GM23338 (cell line): ENCODE measurements around the gene HOXD8.

Experiments
- CREB1 ChIP-seq: fragments of 250-450 bp; sonication (Bioruptor Pico); IDR thresholded peaks from 2 replicates; pipeline ENCODE4 v1.5.0; 2020; ENCODE audit warnings: low read depth, mild to moderate bottlenecking, moderate library complexity
- CTCF ChIP-seq, 2 experiments: fragments of 200-600 bp in 1 of 2; sonication (generic) in 1 of 2; conservative IDR thresholded peaks; 2 replicates each; pipeline versions ENCODE4 v1.5.1 to v1.6.1; 2016 to 2017; ENCODE audit warnings: antibody characterized with exemption in 2 of 2, low read depth in 2 of 2, mild to moderate bottlenecking in 2 of 2, moderate library complexity in 1 of 2
- ETS1 ChIP-seq: IDR thresholded peaks from 2 replicates; pipeline ENCODE4 v1.6.1; 2016; ENCODE audit warnings: antibody characterized with exemption
- EZH2 ChIP-seq: fragments of 200-600 bp; sonication (generic); IDR thresholded peaks from one replicate; pipeline ENCODE4 v1.8.0; 2017; ENCODE audit warnings: antibody characterized with exemption, mild to moderate bottlenecking, low read depth; ENCODE audit not compliant: unreplicated experiment
- EZH2phosphoT487 ChIP-seq: fragments of 200-600 bp; sonication (generic); IDR thresholded peaks from one replicate; pipeline ENCODE4 v1.8.1; 2018; ENCODE audit warnings: antibody characterized with exemption; ENCODE audit not compliant: unreplicated experiment
- NANOG ChIP-seq: IDR thresholded peaks from 2 replicates; pipeline ENCODE4 v1.6.1; 2016; ENCODE audit warnings: antibody characterized with exemption, borderline replicate concordance
- POLR2AphosphoS5 ChIP-seq: IDR thresholded peaks from 2 replicates; pipeline ENCODE4 v1.6.1; 2016; ENCODE audit warnings: antibody characterized with exemption, low read depth
- REST ChIP-seq: IDR thresholded peaks from one replicate; pipeline ENCODE4 v1.6.1; 2018; ENCODE audit warnings: antibody characterized with exemption; ENCODE audit not compliant: unreplicated experiment
- STAT1 ChIP-seq: IDR thresholded peaks from one replicate; pipeline ENCODE4 v1.6.1; 2016; ENCODE audit warnings: antibody characterized with exemption; ENCODE audit not compliant: unreplicated experiment
- ZNF114 ChIP-seq: fragments of 250-450 bp; sonication (Bioruptor Pico); IDR thresholded peaks from 2 replicates; pipeline ENCODE4 v1.5.0; 2020; ENCODE audit warnings: mild to moderate bottlenecking, moderate library complexity

- no peak for TF ChIP-seq CTCF (conservative IDR thresholded peaks at IDR 0.05; ENCODE audit: low read depth in 2 of 2)
- TF ChIP-seq POLR2AphosphoS5: no peak
- peak; percentile 95 for TF ChIP-seq EZH2
- TF ChIP-seq EZH2phosphoT487: peak; percentile 97
- no peak for TF ChIP-seq ETS1
- no peak for TF ChIP-seq REST
- TF ChIP-seq NANOG: no peak
- no peak for TF ChIP-seq STAT1
- TF ChIP-seq ZNF114: no peak
- no peak for TF ChIP-seq CREB1 (CRISPR knock-in tag)
These were observed 28.1 kb downstream of the HOXD8 start for GRCh38 chr2:176157499-176158185.
